Gastrocnemius medialis (tissue), 4 donors: ENCODE results near the gene AKAP6.

Source experiments
- CTCF ChIP-seq, 5 experiments: fragments of 450-650 bp in 3 of 5; fragments of 200-600 bp in 2 of 5; sonication (generic) in 2 of 5; IDR thresholded peaks in 4 of 5; conservative IDR thresholded peaks in 1 of 5; 1 replicate in 4 of 5; 2 replicates in 1 of 5; pipeline ENCODE4 v1.5.1; 2016 to 2019; ENCODE audit warnings: antibody characterized with exemption in 5 of 5, mild to moderate bottlenecking in 3 of 5, moderate library complexity in 3 of 5
- POLR2A ChIP-seq, 2 donors: fragments of 450-650 bp; IDR thresholded peaks; one replicate each; pipeline ENCODE4 v1.6.1; 2017; ENCODE audit warnings: antibody characterized with exemption in 2 of 2, mild to moderate bottlenecking in 2 of 2, moderate library complexity in 2 of 2

- no peak for TF ChIP-seq POLR2A (IDR thresholded peaks at IDR 0.05)
- no peak for TF ChIP-seq CTCF (IDR thresholded peaks at IDR 0.05 in 4 of 5, conservative IDR thresholded peaks at IDR 0.05 in 1 of 5)
Measured at GRCh38 chr14:32318087-32318795, 10.9 kb upstream of the AKAP6 start.
